HG02623 (cell line): Measurements from ENCODE around the gene YKT6.
"Not testable (repeated sequence)": the region's sequence is repeated elsewhere in the genome, so short reads cannot be mapped to it uniquely, and the experiment has no call there.

Experiments
- ATAC-seq: cut with Tn5 transposase; IDR thresholded peaks from one replicate; pipeline ENCODE4 v1.9.1; 2021; ENCODE audit warnings: moderate library complexity; ENCODE audit not compliant: unreplicated experiment

Gene YKT6

GRCh38 chr7:44189993-44190872 lies 10.5 kb upstream of the YKT6 start:
- ATAC-seq = no peak

- ATAC-seq = no peak
Measured at GRCh38 chr7:44191171-44191570, 9.6 kb upstream of the YKT6 start.

DNA sequence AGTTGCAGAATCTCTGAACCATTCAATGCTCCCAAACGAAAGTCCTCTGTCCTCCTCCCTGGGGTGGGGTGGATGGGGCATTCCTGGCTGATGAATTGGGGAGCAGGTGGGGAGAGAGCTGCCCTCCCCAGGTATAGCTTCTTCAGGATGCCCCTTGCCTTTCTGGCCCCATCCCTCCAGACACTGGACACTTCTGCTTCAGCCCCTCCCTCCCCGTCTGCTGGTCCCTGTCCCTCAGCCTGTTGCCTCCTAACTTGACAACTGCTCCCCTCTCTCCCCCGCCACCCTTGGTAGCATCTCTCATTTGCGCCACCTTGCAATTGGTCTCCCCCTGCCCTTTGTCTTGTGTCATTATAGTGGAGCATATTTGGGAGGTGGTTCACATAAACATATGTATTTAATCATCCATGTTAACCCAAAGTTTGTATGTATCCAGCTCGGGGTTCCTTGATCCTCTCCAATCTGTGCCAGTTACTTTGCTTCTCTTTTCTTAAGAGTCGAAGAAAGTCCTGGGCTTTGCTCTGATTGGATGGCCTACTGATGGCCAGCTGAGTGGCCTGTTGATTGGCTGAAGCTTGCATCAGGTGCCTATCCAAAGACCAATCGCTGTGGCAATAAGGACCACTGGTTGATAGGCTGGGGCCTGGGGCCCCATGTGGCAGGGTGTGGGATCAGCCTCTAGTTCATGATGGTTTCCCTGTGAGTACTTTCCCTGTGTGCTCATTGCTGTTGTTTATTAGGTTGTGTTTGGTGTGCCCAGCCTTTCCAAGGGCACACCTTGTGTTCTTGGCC lies 7.6 kb upstream of the YKT6 start:
- no peak for ATAC-seq

DNA sequence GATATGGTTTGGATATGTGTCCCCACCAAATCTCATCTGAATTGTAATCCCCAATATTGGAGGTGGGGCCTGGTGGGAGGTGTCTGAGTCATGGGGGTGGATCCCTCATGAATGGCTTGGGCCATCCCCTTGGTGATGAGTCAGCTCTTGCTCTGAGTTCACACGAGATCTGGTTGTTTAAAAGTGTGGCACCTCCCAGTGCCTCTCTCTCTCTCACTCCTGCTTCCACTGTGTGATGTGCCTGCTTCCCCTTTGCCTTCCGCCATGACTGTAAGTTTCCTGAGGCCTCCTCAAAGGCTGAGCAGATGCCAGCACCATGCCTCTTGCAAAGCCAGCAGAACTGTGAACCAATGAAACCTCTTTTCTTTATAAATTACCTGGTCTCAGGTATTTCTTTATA lies 6.7 kb upstream of the YKT6 start:
- ATAC-seq = no peak

- no peak for ATAC-seq
Measured at GRCh38 chr7:44194562-44195145, 6.1 kb upstream of the YKT6 start.

- no peak for ATAC-seq
Measured at GRCh38 chr7:44195889-44196288, 4.9 kb upstream of the YKT6 start.

- ATAC-seq = no peak
Measured at GRCh38 chr7:44196450-44196872, 4.3 kb upstream of the YKT6 start.

GRCh38 chr7:44197474-44197873 lies 3.3 kb upstream of the YKT6 start:
- ATAC-seq = no peak

DNA sequence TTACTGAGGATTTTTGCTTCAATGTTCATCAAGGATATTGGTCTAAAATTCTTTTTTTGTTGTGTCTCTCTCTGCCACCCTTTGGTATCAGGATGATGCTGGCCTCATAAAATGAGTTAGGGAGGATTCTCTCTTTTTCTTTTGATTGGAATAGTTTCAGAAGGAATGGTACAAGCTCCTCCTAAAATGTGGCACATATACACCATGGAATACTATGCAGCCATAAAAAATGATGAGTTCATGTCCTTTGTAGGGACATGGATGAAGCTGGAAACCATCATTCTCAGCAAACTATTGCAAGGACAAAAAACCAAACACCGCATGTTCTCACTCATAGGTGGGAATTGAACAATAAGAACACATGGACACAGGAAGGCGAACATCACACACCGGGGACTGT lies 615 bp upstream of the YKT6 start:
- ATAC-seq = not testable (repeated sequence)

DNA sequence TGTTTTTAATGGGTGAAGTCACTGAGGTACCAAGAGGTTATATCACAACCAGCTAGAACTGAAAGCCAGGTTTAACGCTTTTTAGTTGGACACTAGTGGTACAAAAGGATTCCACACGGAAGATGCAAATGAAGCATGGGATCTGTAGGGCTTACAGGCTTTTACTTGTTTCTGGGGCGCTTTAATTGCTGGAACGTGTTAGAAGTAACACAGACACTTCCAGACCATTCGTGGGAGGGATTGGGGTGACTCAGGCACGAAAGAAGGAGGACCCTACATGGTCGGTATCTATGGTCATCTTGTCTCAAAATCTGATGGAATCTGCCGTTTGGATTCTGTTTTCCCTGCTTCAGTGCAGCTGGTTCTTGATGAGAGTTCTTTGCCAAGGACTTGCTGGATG lies 1.0 kb downstream of the YKT6 start:
- ATAC-seq = no peak

GRCh38 chr7:44206008-44206407 lies 5.2 kb downstream of the YKT6 start:
- no peak for ATAC-seq

GRCh38 chr7:44208085-44208484 lies 7.3 kb downstream of the YKT6 start:
- no peak for ATAC-seq

DNA sequence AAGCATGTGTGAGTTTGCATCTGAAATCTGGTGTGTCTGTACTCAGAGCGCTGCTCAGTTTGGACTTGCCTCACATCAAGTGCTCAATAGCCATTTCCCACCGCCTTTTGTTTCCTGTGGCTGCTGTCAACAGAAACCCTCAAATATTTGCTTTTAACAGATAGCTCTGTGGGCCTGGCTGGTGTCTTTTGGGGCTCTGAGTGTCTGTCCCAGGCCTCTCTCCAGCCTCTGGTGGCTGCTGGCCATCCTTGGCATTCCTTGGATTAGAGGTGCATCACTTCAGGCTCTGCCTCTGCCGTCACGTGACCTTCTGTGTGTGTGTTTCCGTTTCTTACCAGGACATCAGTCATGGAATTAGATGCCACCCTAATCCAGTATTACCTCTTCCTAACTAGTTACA lies 9.3 kb downstream of the YKT6 start:
- no peak for ATAC-seq

DNA sequence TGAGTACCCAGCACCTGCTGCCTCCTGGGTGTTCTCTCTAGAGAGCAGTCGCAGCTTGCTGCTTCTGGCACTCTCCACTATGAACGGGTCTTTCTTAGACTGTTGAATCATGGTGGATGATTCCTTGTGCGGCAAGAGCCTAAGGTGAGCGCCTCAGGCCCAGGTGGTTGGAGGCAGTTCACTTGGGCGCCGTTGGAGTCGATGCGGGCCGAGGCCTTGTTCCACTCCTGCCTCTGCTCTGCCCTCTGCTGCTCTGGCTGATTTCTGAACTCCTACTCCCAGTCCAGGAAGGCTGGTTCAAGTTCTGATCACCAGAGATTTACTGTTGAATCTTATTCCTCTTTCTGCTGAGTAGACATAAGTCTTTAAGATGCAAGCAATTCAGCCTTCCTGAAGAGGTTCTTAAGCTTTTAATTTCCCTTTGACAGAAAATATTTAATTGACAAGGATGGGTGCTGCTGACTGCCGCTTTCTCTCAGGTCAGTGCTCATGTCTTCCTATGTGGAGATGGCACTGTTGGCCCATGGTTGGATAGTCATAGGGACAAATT lies 10.4 kb downstream of the YKT6 start:
- ATAC-seq = no peak

- no peak for ATAC-seq
Measured at GRCh38 chr7:44212018-44212417, 11.2 kb downstream of the YKT6 start.

GRCh38 chr7:44212581-44213184 lies 11.9 kb downstream of the YKT6 start:
- ATAC-seq = no peak

DNA sequence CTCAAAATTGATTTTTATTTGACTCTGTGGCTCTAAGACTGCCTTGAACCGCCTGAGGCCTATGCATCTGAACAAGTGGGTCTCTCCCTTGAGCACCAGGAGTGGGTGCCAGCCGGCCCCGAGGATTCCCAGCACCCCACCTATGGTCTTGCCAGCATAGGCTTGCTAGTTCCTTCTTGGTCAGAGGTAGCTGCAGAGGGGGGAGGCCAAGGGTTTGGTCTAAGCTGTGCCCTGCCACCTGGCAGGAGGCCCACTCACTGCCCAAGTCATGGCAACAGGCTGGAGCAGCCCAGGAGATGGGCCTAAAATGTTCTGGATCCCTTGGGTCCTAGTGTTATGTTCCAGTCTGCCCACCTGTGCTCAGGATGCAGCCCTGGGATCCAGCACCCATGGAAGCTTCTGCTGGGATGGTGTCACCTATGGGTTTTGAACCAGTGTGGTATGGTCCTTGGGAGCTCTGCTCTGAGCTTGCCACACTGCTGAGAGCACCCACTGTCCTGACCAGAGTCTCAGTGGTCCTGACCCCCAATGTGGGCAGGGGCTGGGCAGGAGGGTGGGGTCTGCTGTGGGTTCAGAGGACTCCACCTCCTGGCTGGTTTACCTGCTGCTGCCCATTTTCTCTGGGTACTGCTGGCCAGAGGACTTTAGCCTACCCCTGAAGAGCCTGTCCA lies 12.6 kb downstream of the YKT6 start:
- ATAC-seq = no peak

DNA sequence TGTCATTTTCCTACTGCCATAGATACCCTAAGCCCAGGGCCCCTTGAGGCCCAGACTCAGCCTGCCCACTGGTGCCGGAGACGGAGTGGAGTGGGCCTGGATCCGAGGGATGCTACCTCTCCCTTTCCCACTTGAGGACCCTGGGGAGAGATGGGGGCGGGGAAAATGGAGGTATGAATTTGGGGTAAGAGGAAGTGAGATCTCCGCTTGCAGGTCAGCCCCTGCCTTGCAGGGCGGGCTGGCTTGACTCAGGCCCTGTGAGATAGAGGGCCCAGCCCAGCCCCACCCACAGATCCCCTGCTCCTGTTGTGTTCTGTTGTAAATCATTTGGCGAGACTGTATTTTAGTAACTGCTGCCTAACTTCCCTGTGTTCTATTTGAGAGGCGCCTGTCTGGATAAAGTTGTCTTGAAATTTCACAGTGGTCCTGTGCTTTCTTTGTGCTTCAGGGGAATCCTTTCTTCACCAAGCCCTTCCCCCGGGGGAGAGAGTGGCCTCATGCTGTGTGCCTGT lies 13.2 kb downstream of the YKT6 start:
- ATAC-seq = no peak

DNA sequence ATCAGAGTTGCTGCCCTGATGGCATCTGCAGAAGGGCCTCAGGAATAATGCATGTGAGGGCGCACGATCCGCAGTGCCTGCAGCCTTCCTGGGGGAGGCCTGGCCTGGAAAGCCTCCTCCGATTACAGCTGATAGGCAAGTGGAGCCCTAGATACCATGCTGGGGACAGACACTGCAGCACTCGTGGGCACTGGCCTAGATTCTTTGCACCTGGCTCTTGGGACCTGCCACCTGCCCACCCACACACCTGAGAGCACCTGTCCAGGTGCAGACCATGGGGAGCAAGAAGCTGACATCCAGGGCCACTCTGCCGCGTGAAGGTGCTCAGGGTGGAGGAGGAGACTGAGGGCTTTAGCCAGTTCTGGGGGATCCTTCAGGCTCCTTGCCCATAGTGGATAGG lies 14.8 kb downstream of the YKT6 start:
- no peak for ATAC-seq

DNA sequence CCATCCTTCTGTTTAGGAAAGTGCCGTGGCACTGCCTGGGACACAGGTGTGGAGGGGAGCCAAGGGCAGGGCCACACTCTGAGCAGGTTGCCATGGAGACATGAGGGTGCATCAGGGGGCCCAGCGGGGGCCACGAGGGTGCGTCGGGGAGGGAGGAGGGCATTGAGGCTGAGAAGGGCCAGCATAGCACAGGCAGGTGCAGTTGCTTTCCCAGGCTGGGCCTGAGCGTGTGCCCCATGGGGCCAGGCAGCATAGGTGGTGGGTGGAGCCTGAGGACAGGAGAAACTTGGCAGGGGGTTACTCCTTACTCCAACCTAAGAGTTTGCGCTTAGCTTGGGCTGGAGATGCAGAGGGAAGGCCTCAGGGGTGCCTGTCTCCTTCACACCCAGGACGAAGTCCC lies 15.2 kb downstream of the YKT6 start:
- ATAC-seq = no peak
